ENCODE results near the gene DENND5B.

DNA sequence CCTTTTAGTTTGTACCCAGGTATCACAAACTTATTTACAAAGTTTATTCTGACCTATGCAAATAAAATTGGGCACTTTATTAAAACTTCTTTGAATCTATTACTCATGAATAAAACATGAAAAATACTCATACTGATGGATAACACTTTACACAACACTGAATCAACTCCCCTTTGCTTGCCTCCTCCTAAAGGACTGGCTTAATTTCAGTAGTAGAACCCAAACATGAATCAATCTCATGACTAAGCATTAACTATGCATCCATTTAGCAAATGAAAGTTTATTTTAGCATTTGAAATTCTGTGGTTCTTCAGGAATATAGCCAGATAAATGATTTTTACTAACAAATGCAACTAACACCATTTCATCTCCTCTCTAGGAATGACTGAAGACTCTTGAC is 32.4 kb downstream of the DENND5B start:
- TF ChIP-seq FOXM1 (IDR thresholded peaks at IDR 0.05; ENCODE audit: borderline replicate concordance) (no peak), TARDBP (IDR thresholded peaks at IDR 0.05) (no peak), BHLHE40 (IDR thresholded peaks at IDR 0.05; ENCODE audit: borderline replicate concordance) (no peak)

Data from HEK293T (cell line).